Activated CD4-positive, alpha-beta T cell treated with anti-CD3 and anti-CD28 coated beads, Interleukin-2, amount 10 ng/mL, durations not matched to agents 24 days and 14 days (primary cell): ENCODE data around the gene GPR132. TPM values are rescaled to one million over a fixed set of nuclear protein-coding genes. Genes with fewer than 3 reads are reported as not detected.

Source experiments
- DNase-seq: peaks from one replicate; pipeline ENCODE4 v3.0.0; 2022
- H3K27ac Mint-ChIP-seq: one replicate; pipeline ENCODE4 v1.8.0; 2022; ENCODE audit warnings: mild to moderate bottlenecking, mixed read lengths
- H3K27me3 Mint-ChIP-seq: one replicate; pipeline ENCODE4 v1.8.0; 2022; ENCODE audit warnings: mixed read lengths
- H3K36me3 Mint-ChIP-seq: one replicate; pipeline ENCODE4 v1.8.0; 2022; ENCODE audit warnings: low read depth, mild to moderate bottlenecking, mixed read lengths
- H3K4me1 Mint-ChIP-seq: one replicate; pipeline ENCODE4 v1.8.0; 2021; ENCODE audit warnings: mixed read lengths
- H3K4me3 Mint-ChIP-seq: one replicate; pipeline ENCODE4 v1.8.0; 2022; ENCODE audit warnings: mild to moderate bottlenecking, moderate library complexity, mixed read lengths
- H3K9me3 Mint-ChIP-seq: one replicate; pipeline ENCODE4 v1.8.0; 2021; ENCODE audit warnings: mixed read lengths
- intact Hi-C: fragments of 100-400 bp; cut with micrococcal nuclease; formaldehyde crosslinking; loops from one replicate; pipeline ENCODE4 v1.15.1; 2023
- total RNA-seq: library from RNA; stranded (reverse); gene quantifications from 2 replicates; pipeline ENCODE4 v1.2.3, GENCODE V29; 2022

GPR132 gene
- total RNA-seq, 1 donor from 2014 or later = 31.5 TPM

- H3K4me3 Mint-ChIP-seq = no peak overlapping the region
- no peaks in the 10 kb centered on the region for H3K9me3 Mint-ChIP-seq
- peaks cover 14% of the 10 kb centered on the region for H3K4me1 Mint-ChIP-seq
- H3K27ac Mint-ChIP-seq = no peak overlapping the region
- no peak for DNase-seq
- intact Hi-C loops = no loop called here
- H3K27me3 Mint-ChIP-seq = peaks cover 6% of the 10 kb centered on the region
- no peaks in the 10 kb centered on the region for H3K36me3 Mint-ChIP-seq
Measured at GRCh38 chr14:105095236-105095805, 30.1 kb upstream of the GPR132 start.

GRCh38 chr14:105094193-105094907 is 29.1 kb upstream of the GPR132 start:
- Mint-ChIP-seq H3K27me3 (peaks cover 6% of the 10 kb centered on the region), H3K36me3 (no peaks in the 10 kb centered on the region), H3K4me3 (peak overlapping the region; percentile 83), H3K9me3 (no peaks in the 10 kb centered on the region), H3K4me1 (peaks cover 14% of the 10 kb centered on the region), H3K27ac (peak overlapping the region; percentile 79)
- peak; percentile 58 for DNase-seq
- intact Hi-C loops = loop anchor here (5.0 kb wide), 3 partner anchors 73 to 398 kb away; partner anchors contain the start of genes JAG2 and TEDC1

DNA sequence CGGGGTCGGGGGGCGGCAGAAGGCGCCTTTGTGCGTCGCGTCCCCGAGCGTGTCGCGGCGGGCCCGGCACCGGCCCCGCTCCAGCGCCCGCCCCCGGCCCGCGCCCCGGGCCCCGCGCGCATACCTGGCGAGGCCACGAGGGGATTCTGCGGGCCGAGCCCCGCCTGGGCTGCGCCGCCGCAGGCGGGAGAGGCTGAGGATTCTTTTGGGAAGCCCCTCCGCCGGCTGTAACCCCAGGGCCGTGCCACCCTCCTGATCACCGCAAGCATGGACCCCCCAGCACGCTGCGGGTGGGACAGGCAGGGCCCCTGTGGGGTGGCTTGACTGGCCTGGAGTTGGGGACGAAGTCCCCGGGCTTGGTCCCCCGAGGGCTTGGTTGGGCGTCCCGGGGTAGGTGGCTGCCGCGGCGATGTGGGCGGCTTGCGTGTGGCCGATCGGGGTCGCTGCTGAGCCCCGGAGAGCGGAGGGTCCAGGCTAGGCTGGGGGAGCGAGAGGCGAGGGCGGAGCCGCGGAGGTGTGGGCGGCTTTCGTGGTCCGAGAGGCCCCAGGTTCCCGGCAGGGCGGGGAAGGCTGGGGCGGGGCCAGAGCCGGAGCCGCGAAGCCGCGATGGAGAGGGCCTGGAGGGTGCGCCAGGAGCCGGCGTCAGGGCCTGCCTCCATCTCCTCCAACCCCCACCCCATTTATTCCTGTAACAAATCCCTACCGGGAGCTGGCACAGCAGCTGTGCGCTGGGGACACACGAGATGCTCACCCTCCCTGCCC is 28.4 kb upstream of the GPR132 start:
- Mint-ChIP-seq H3K9me3 (no peaks in the 10 kb centered on the region), H3K4me1 (peaks cover 16% of the 10 kb centered on the region), H3K4me3 (peak overlapping the region; percentile 83), H3K27ac (peak overlapping the region; percentile 79), H3K27me3 (peaks cover 8% of the 10 kb centered on the region), H3K36me3 (no peaks in the 10 kb centered on the region)
- peak; percentile 92 for DNase-seq
- intact Hi-C loops = loop anchor here (2.0 to 5.0 kb wide), 4 partner anchors 73 to 399 kb away; partner anchors contain the start of genes CDCA4, JAG2 and TEDC1

DNA sequence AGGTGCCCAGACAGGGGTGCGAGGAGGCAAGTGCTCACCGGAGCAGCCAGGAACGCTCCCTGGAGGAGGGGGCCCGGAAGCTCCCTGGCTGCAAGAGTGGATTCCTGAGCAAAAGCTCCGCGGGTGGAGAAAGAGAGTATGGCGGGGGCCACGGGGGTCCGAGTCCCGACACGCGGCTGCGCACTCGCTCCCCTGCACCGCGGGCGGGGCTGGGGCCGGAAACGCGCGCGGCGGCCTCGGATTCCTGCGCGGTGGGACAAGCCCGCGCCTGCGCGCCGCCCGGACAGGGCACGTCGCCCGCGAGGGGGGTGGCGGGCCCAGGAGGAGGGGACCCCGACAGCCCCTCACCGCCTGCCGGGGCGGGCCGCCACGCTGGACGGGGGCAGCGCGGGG is 27.8 kb upstream of the GPR132 start:
- H3K36me3 Mint-ChIP-seq = no peaks in the 10 kb centered on the region
- intact Hi-C loops = loop anchor here (2.0 to 5.0 kb wide), 4 partner anchors 72 to 399 kb away; partner anchors contain the start of genes CDCA4, JAG2 and TEDC1
- H3K27me3 Mint-ChIP-seq = peaks cover 8% of the 10 kb centered on the region
- H3K9me3 Mint-ChIP-seq = no peaks in the 10 kb centered on the region
- H3K4me3 Mint-ChIP-seq = peak overlapping the region; percentile 84
- DNase-seq = peak; percentile 93
- H3K27ac Mint-ChIP-seq = peak overlapping the region; percentile 90
- H3K4me1 Mint-ChIP-seq = peaks cover 18% of the 10 kb centered on the region

GRCh38 chr14:105092171-105093037 is 27.2 kb upstream of the GPR132 start:
- peaks cover 8% of the 10 kb centered on the region for H3K27me3 Mint-ChIP-seq
- no peaks in the 10 kb centered on the region for H3K9me3 Mint-ChIP-seq
- peak overlapping the region; percentile 84 for H3K4me3 Mint-ChIP-seq
- no peaks in the 10 kb centered on the region for H3K36me3 Mint-ChIP-seq
- peak overlapping the region; percentile 90 for H3K27ac Mint-ChIP-seq
- peak; percentile 66 for DNase-seq
- intact Hi-C loops = loop anchor here (2.0 to 5.0 kb wide), 4 partner anchors 72 to 400 kb away; partner anchors contain the start of genes CDCA4, JAG2 and TEDC1
- H3K4me1 Mint-ChIP-seq = peaks cover 18% of the 10 kb centered on the region

DNA sequence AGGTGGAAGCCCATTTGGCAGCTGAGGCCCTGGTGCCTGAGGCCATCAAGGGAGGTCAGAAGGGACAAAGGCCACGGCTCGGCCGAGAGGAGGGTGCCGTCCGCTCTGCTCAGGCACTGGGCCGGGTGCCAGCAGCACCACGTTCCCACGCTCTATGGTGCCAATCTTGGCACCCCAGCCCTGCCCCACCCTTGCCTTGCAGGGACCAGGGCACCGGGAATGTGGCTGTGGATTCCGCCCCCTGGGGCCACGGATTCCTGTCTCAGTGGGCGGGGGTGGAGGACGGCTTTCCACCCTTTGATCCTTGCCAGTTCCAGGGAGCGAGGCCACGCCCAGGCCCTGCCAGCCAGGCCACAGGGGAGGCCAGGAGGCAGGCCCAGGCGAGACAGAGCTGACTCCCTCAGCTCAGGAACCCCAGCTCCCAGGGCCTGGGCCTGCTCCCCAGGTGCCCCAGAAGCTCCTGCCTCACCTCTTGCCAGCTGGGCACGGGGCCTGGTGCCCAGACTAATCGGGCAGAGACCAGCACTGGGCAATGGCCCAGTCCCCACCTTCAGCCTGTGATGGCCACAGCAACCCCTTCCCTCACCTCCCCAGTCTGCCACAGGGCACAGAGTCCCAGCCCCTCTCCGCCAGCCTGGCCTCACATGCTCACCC is 26.4 kb upstream of the GPR132 start:
- H3K4me1 Mint-ChIP-seq = peaks cover 19% of the 10 kb centered on the region
- no peak overlapping the region for H3K27ac Mint-ChIP-seq
- no peaks in the 10 kb centered on the region for H3K9me3 Mint-ChIP-seq
- H3K27me3 Mint-ChIP-seq = peaks cover 7% of the 10 kb centered on the region
- H3K4me3 Mint-ChIP-seq = no peak overlapping the region
- DNase-seq = peak; percentile 61
- no peaks in the 10 kb centered on the region for H3K36me3 Mint-ChIP-seq
- intact Hi-C loops = loop anchor here (2.0 to 5.0 kb wide), 4 partner anchors 71 to 401 kb away; partner anchors contain the start of genes CDCA4, JAG2 and TEDC1

- H3K4me1 Mint-ChIP-seq = peaks cover 20% of the 10 kb centered on the region
- no peak overlapping the region for H3K4me3 Mint-ChIP-seq
- H3K36me3 Mint-ChIP-seq = no peaks in the 10 kb centered on the region
- peak; percentile 69 for DNase-seq
- peaks cover 7% of the 10 kb centered on the region for H3K27me3 Mint-ChIP-seq
- intact Hi-C loops = loop anchor here (5.0 kb wide), 3 partner anchors 76 to 401 kb away; partner anchors contain the start of genes JAG2 and TEDC1
- H3K9me3 Mint-ChIP-seq = no peaks in the 10 kb centered on the region
- no peak overlapping the region for H3K27ac Mint-ChIP-seq
Measured at GRCh38 chr14:105091054-105091516, 25.9 kb upstream of the GPR132 start.

- H3K4me1 Mint-ChIP-seq = peaks cover 20% of the 10 kb centered on the region
- DNase-seq = peak; percentile 97
- H3K4me3 Mint-ChIP-seq = peak overlapping the region; percentile 28
- H3K9me3 Mint-ChIP-seq = no peaks in the 10 kb centered on the region
- no peaks in the 10 kb centered on the region for H3K36me3 Mint-ChIP-seq
- intact Hi-C loops = loop anchor here (1.0 to 5.0 kb wide), 4 partner anchors 77 to 402 kb away; partner anchors contain the start of genes JAG2 and TEDC1
- peaks cover 7% of the 10 kb centered on the region for H3K27me3 Mint-ChIP-seq
- peak overlapping the region; percentile 16 for H3K27ac Mint-ChIP-seq
Measured at GRCh38 chr14:105090493-105091053, 25.3 kb upstream of the GPR132 start.

GRCh38 chr14:105089746-105090492 is 24.7 kb upstream of the GPR132 start:
- H3K27me3 Mint-ChIP-seq = peaks cover 7% of the 10 kb centered on the region
- H3K27ac Mint-ChIP-seq = no peak overlapping the region
- peak; percentile 58 for DNase-seq
- intact Hi-C loops = loop anchor here (1.0 to 5.0 kb wide), 4 partner anchors 77 to 402 kb away; partner anchors contain the start of genes JAG2 and TEDC1
- H3K4me3 Mint-ChIP-seq = no peak overlapping the region
- no peaks in the 10 kb centered on the region for H3K9me3 Mint-ChIP-seq
- H3K4me1 Mint-ChIP-seq = peaks cover 20% of the 10 kb centered on the region
- H3K36me3 Mint-ChIP-seq = no peaks in the 10 kb centered on the region

- H3K4me3 Mint-ChIP-seq = peak overlapping the region; percentile 62
- H3K4me1 Mint-ChIP-seq = peaks cover 16% of the 10 kb centered on the region
- H3K27me3 Mint-ChIP-seq = peaks cover 9% of the 10 kb centered on the region
- H3K36me3 Mint-ChIP-seq = no peaks in the 10 kb centered on the region
- no peaks in the 10 kb centered on the region for H3K9me3 Mint-ChIP-seq
- intact Hi-C loops = no loop called here
- H3K27ac Mint-ChIP-seq = peak overlapping the region; percentile 24
- peak; percentile 64 for DNase-seq
Measured at GRCh38 chr14:105088812-105089745, 23.8 kb upstream of the GPR132 start.
